NT2/D1 (cell line): ENCODE data around the gene TMSB10.

Source experiments
- DNase-seq: peaks from one replicate; pipeline ENCODE4 v3.0.0-alpha.2; 2011; ENCODE audit warnings: low read depth, low spot score
- H3K27me3 ChIP-seq: 2 replicates; pipeline ENCODE4 v1.6.0; 2011; ENCODE audit warnings: mild to moderate bottlenecking; ENCODE audit not compliant: insufficient read length, insufficient read depth
- H3K36me3 ChIP-seq: 2 replicates; pipeline ENCODE4 v1.6.1; 2011; ENCODE audit warnings: mild to moderate bottlenecking, low read length, mixed read lengths; ENCODE audit not compliant: insufficient read depth, insufficient read length
- H3K4me1 ChIP-seq: 2 replicates; pipeline ENCODE4 v1.5.1; 2011; ENCODE audit not compliant: insufficient read depth, insufficient read length
- H3K4me3 ChIP-seq: 2 replicates; pipeline ENCODE4 v1.5.1; 2011; ENCODE audit warnings: low read depth; ENCODE audit not compliant: insufficient read length
- H3K9ac ChIP-seq: 2 replicates; pipeline ENCODE4 v1.6.0; 2011; ENCODE audit warnings: low read depth; ENCODE audit not compliant: insufficient read length
- H3K9me3 ChIP-seq: 2 replicates; pipeline ENCODE4 v1.5.1; 2011; ENCODE audit warnings: mild to moderate bottlenecking, low read length; ENCODE audit not compliant: insufficient read depth
- SUZ12 ChIP-seq: IDR thresholded peaks from 2 replicates; pipeline ENCODE4 v1.6.1; 2011; ENCODE audit not compliant: insufficient read length, insufficient read depth; ENCODE audit errors: extremely low read depth
- YY1 ChIP-seq: IDR thresholded peaks from 2 replicates; pipeline ENCODE4 v1.6.1; 2011; ENCODE audit not compliant: insufficient read length, insufficient read depth
- ZNF274 ChIP-seq: IDR thresholded peaks from 2 replicates; pipeline ENCODE4 v1.6.1; 2011; ENCODE audit warnings: mild to moderate bottlenecking, low read depth, low read length

The TMSB10 gene

GRCh38 chr2:84901593-84902120 lies 3.8 kb upstream of the TMSB10 start:
- DNase-seq = no peak
- peaks cover 10% of the 10 kb centered on the region for H3K36me3 ChIP-seq
- H3K27me3 ChIP-seq = peaks cover 3% of the 10 kb centered on the region
- H3K4me3 ChIP-seq = no peak overlapping the region
- no peak overlapping the region for H3K9ac ChIP-seq
- no peaks in the 10 kb centered on the region for H3K9me3 ChIP-seq
- no peak for TF ChIP-seq YY1
- TF ChIP-seq SUZ12 = no peak
- no peak for TF ChIP-seq ZNF274
- no peaks in the 10 kb centered on the region for H3K4me1 ChIP-seq

GRCh38 chr2:84902526-84902925 lies 2.9 kb upstream of the TMSB10 start:
- TF ChIP-seq SUZ12 = no peak
- TF ChIP-seq YY1 = no peak
- no peak for TF ChIP-seq ZNF274
- Histone ChIP-seq H3K4me3 (no peak overlapping the region), H3K9me3 (no peaks in the 10 kb centered on the region), H3K9ac (no peak overlapping the region), H3K36me3 (peaks cover 13% of the 10 kb centered on the region), H3K27me3 (peaks cover 3% of the 10 kb centered on the region), H3K4me1 (no peaks in the 10 kb centered on the region)
- no peak for DNase-seq

GRCh38 chr2:84904151-84904550 lies 1.3 kb upstream of the TMSB10 start:
- Histone ChIP-seq H3K4me1 (no peaks in the 10 kb centered on the region), H3K36me3 (peaks cover 16% of the 10 kb centered on the region), H3K4me3 (no peak overlapping the region), H3K9me3 (no peaks in the 10 kb centered on the region), H3K9ac (no peak overlapping the region), H3K27me3 (peaks cover 3% of the 10 kb centered on the region)
- TF ChIP-seq SUZ12 (no peak), YY1 (no peak), ZNF274 (no peak)
- DNase-seq = no peak

- Histone ChIP-seq H3K27me3 (peaks cover 3% of the 10 kb centered on the region), H3K9ac (peak overlapping the region; percentile 86), H3K36me3 (peaks cover 22% of the 10 kb centered on the region), H3K4me3 (peak overlapping the region; percentile 77), H3K9me3 (no peaks in the 10 kb centered on the region), H3K4me1 (no peaks in the 10 kb centered on the region)
- DNase-seq = no peak
- TF ChIP-seq SUZ12 (no peak), ZNF274 (no peak), YY1 (no peak)
Observed at GRCh38 chr2:84904717-84905174, 710 bp upstream of the TMSB10 start.

GRCh38 chr2:84906108-84906899 lies 848 bp downstream of the TMSB10 start:
- Histone ChIP-seq H3K9me3 (no peaks in the 10 kb centered on the region), H3K27me3 (peaks cover 3% of the 10 kb centered on the region), H3K4me1 (no peaks in the 10 kb centered on the region), H3K9ac (peak overlapping the region; percentile 91), H3K36me3 (peaks cover 25% of the 10 kb centered on the region), H3K4me3 (peak overlapping the region; percentile 77)
- TF ChIP-seq SUZ12 (no peak), ZNF274 (no peak), YY1 (no peak)
- no peak for DNase-seq

- Histone ChIP-seq H3K4me3 (peak overlapping the region; percentile 77), H3K27me3 (peaks cover 3% of the 10 kb centered on the region), H3K9ac (peak overlapping the region; percentile 91), H3K4me1 (no peaks in the 10 kb centered on the region), H3K36me3 (peaks cover 25% of the 10 kb centered on the region), H3K9me3 (no peaks in the 10 kb centered on the region)
- DNase-seq = no peak
- TF ChIP-seq YY1 = no peak
- no peak for TF ChIP-seq ZNF274
- TF ChIP-seq SUZ12 = no peak
Observed at GRCh38 chr2:84906900-84907714, 1.7 kb downstream of the TMSB10 start.
